Measurements from ENCODE around the gene BLTP3A.
"Not testable (repeated sequence)": the region's sequence is repeated elsewhere in the genome, so short reads cannot be mapped to it uniquely, and the experiment has no call there.

DNA sequence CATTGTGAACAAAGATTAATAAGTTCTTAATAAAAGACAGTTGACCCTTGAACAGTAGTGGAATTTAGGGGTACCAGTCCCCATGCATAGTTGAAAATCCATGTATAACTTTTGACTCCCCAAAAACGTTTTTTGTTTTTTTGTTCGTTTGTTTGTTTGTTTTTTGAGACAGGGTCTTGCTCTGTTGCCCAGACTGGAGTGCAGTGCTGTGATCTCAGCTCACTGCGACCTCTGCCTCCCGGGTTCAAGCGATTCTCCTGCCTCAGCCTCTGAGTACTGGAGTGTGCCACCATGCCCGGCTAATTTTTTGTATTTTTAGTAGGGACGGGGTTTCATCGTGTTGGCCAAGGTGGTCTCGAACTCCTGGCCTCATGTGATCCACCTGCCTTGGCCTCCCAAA, 17.5 kb downstream of the BLTP3A start:
- TF ChIP-seq CTCF (IDR thresholded peaks at IDR 0.05; ENCODE audit: insufficient read depth, low read length); REST (IDR thresholded peaks at IDR 0.05; ENCODE audit: insufficient replicate concordance, low read depth); POLR2AphosphoS5 (IDR thresholded peaks at IDR 0.05; ENCODE audit: low read depth): not testable (repeated sequence)

Data from HL-60 (cell line).